ENCODE data around the gene ZNF280D.

Gene ZNF280D

DNA sequence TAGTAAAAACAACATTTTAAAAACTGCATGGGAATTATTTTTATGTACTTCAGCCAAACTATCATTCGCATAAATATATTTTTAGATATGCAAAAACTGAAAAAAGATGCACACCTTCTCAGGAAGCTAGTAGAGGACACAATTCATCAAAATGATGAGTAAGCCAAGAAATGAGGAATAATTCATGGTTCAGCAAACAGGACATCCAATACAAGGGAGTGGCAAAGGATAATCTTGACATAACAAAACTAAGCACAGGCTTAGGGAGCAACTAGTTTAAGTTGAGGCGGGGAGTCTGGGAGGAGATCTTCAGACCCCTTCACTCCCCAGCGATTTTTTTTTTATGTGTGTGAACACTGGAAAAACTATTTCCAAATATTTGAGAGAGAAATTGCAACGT is 93.7 kb downstream of the ZNF280D start:
- no peak for DNase-seq (ENCODE audit: low spot score)

- no peak for DNase-seq (ENCODE audit: low spot score)
These were observed 101.5 kb downstream of the ZNF280D start for GRCh38 chr15:56631765-56632164.

DNA sequence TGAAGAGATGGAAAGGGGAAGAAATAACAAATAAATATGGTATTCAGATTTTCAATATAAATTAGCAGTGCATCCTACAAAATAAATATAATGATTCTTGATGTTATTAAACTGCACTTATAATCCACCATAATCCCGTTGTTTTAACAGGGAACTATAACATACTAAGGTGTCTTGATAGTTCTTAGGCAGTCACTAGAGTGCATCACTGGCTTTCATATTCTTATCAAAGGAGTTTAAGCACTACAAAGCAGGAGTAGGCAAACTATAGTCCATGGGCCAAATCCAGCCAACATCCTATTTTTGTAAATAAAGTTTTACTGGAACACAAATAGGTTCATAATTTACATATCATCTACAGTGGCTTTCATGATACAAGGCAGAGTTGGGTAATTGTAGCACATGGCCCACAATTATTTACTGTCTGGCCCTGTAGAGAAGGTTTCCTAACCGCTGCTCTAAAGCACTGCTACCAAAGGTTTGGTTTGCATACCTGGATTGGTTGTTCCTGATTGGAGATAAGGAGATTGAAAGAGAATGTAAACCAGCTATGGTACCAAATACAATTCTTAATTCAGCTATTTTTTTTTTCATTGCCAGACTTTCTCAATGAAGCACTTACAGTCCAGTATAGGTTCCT is 104.3 kb downstream of the ZNF280D start:
- DNase-seq (ENCODE audit: low spot score), result no peak

GRCh38 chr15:56619887-56620286 is 113.4 kb downstream of the ZNF280D start:
- DNase-seq (ENCODE audit: low spot score), result no peak

DNA sequence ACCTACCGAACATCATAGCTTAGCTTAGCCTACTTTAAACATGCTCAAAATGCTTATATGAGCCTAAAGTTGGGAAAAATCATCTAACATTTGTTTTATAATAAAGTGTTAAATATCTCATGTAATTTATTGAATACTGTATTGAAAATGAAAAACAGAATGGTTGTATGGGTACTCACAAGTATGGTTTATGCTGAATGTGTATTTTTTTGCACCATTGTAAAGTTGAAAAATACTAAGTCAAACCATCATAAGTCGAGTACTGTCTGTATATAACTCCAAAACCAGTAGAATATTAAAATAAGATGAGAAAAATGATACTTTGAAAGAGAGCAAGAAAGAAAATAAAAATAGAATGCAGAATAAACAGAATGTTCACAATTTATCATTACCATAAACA is 115.7 kb downstream of the ZNF280D start:
- no peak for DNase-seq (ENCODE audit: low spot score)

GRCh38 chr15:56616551-56616950 is 116.8 kb downstream of the ZNF280D start:
- no peak for DNase-seq (ENCODE audit: low spot score)

- no peak for DNase-seq (ENCODE audit: low spot score)
These were observed 119.5 kb downstream of the ZNF280D start for GRCh38 chr15:56613811-56614210.

- DNase-seq (ENCODE audit: low spot score), result no peak
These were observed 124.3 kb downstream of the ZNF280D start for GRCh38 chr15:56608993-56609392.

DNA sequence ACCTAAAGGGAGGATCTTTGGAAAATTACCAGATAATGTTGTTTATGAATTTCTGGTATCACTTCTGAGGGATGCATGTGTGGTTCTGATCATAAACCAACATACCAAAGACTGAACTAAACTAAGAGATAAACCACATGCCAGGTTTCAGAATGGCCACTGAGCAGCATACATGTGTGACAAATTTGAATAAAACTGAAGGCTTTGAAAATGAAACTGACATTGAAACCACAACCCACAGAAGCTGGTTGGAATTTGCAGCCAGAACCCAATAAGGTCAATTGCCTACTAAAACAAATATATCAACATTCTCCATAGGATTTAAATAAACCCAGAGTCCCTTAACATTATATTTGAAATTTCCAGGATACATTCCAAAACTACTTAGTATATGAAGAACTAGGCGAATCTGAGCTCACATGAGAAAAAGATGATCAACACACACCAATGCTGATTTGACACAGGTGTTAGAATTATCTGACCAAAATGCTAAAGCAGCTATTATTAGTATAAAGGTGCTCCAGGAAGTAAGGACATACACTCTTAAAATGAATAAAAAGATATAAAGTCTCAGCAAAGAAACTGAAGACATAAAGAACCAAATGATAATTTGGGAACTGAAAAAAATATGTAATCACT is 125.0 kb downstream of the ZNF280D start:
- DNase-seq (ENCODE audit: low spot score), result no peak

DNA sequence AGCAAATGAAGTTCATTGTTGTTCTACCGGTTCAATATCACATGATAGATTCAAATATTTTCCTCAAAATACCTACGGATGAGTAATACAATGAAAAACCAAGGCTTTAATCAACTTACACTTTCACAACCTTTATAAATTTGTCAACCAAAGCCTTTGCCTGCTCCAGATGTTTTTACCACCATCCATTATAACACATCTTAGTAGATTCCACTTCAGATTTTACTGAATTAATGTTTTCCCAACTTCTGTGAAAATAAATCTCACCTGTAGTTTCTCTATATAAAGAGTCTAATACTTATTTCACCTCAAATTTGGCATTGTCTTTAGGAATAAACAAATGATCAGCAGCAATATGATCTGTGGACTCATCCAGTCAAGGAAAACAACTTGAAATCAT is 131.1 kb downstream of the ZNF280D start:
- no peak for DNase-seq (ENCODE audit: low spot score)

- DNase-seq (ENCODE audit: low spot score), result no peak
These were observed 132.9 kb downstream of the ZNF280D start for GRCh38 chr15:56600380-56600779.

- no peak for DNase-seq (ENCODE audit: low spot score)
These were observed 134.3 kb downstream of the ZNF280D start for GRCh38 chr15:56598991-56599390.

DNA sequence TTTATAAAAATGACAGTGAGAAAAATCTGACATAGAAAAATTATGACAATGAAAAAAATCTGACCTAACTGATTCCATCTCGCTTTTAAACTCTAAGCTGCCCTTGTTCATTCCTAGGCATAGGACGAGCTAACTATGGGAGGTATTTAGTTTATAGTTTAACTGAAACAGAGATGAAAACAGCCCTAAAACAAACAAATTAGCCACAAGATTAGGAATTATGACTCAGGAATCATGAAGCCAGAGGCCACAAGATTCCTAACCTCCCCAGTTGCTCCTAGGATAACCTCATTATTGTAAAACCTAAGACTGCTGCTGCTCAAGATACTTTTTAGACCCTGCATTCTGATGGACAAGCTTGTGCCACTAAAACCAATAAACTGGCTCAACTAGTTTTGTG is 145.6 kb downstream of the ZNF280D start:
- no peak for DNase-seq (ENCODE audit: low spot score)

DNA sequence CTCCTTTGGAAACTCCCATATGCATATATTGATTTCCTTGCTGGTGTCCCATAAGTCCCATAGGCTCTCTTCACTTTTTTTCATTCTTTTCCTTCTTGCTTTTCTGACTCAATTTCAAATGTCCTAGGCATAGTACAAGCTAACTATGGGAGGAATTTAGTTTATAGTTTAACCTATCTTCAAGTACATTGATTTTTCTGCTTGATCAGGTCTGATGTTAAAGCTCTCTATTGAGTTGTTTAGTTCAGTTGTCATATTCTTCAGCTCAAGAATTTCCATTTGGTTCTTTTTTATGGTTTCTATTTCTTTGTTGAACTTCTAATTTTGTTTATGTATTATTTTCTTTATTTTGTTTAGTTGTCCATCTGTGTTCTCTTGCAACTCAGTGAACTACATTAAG is 147.1 kb downstream of the ZNF280D start:
- DNase-seq (ENCODE audit: low spot score), result no peak

DNA sequence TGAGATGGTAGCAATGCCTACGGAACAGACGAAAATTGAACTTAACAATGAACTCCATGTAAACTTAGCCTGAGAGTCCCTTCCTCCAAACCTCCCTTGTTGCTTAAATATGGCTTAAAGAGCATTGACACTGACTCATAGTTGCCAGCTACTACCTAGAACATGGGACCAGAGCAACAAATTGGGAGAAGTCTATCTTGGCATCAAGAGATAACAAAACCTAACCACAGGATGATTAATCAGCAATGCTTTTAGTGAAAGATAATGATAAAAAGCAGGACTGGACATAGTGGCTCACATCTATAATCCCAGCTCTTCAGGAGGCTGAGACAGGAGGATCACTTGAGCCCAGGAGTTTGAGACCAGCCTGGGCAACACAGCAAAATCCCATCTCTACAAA is 150.5 kb downstream of the ZNF280D start:
- DNase-seq (ENCODE audit: low spot score), result no peak

All from D341Med (cell line).